Progenitor cell of endocrine pancreas (in vitro differentiated cells): Measurements from ENCODE around the gene SH3BGRL3. TPM values are rescaled to one million over a fixed set of nuclear protein-coding genes. Genes with fewer than 3 reads are reported as not detected.
A peak's percentile ranks its signal among the peaks of the same experiment; 100 is the strongest.

Experiments used
- DNase-seq: peaks from one replicate; pipeline ENCODE4 v3.0.0; 2021; ENCODE audit warnings: low spot score; ENCODE audit not compliant: unreplicated experiment
- H3K27ac Mint-ChIP-seq: 2 replicates; pipeline ENCODE4 v1.8.0; 2021; ENCODE audit warnings: mild to moderate bottlenecking, moderate library complexity, mixed read lengths
- H3K27me3 Mint-ChIP-seq: 2 replicates; pipeline ENCODE4 v1.8.0; 2021; ENCODE audit warnings: mixed read lengths
- H3K36me3 Mint-ChIP-seq: 2 replicates; pipeline ENCODE4 v1.8.0; 2022; ENCODE audit warnings: mixed read lengths; ENCODE audit not compliant: insufficient read depth
- H3K4me1 Mint-ChIP-seq: 2 replicates; pipeline ENCODE4 v1.8.0; 2021; ENCODE audit warnings: low read depth, mixed read lengths
- H3K4me3 Mint-ChIP-seq: 2 replicates; pipeline ENCODE4 v1.8.0; 2021; ENCODE audit warnings: low read depth, mild to moderate bottlenecking, moderate library complexity, mixed read lengths
- H3K9me3 Mint-ChIP-seq: 2 replicates; pipeline ENCODE4 v1.8.0; 2021; ENCODE audit warnings: low read depth, mixed read lengths
- CTCF ChIP-seq: fragments of 200-600 bp; sonication (generic); IDR thresholded peaks from one replicate; pipeline ENCODE4 v1.5.0; 2021; ENCODE audit warnings: antibody characterized with exemption, mild to moderate bottlenecking; ENCODE audit not compliant: unreplicated experiment
- total RNA-seq: library from RNA; stranded (reverse); gene quantifications from 2 replicates; pipeline ENCODE4 v1.2.1, GENCODE V29; 2021

The SH3BGRL3 gene
- total RNA-seq, 1 donor from 2014 or later: 63.8 TPM

GRCh38 chr1:26282401-26282918 lies 2.6 kb downstream of the SH3BGRL3 start:
- Mint-ChIP-seq H3K27me3 (no peaks in the 10 kb centered on the region), H3K4me1 (peaks cover 25% of the 10 kb centered on the region), H3K4me3 (no peak overlapping the region), H3K27ac (no peak overlapping the region), H3K9me3 (no peaks in the 10 kb centered on the region), H3K36me3 (peaks cover 4% of the 10 kb centered on the region)
- no peak for TF ChIP-seq CTCF
- no peak for DNase-seq

GRCh38 chr1:26283279-26283853 lies 3.5 kb downstream of the SH3BGRL3 start:
- TF ChIP-seq CTCF: no peak
- DNase-seq: no peak
- no peak overlapping the region for H3K4me3 Mint-ChIP-seq
- peaks cover 19% of the 10 kb centered on the region for H3K4me1 Mint-ChIP-seq
- H3K27ac Mint-ChIP-seq: peak overlapping the region; percentile 71
- no peaks in the 10 kb centered on the region for H3K9me3 Mint-ChIP-seq
- H3K36me3 Mint-ChIP-seq: peaks cover 4% of the 10 kb centered on the region
- no peaks in the 10 kb centered on the region for H3K27me3 Mint-ChIP-seq

- no peak overlapping the region for H3K4me3 Mint-ChIP-seq
- H3K9me3 Mint-ChIP-seq: no peaks in the 10 kb centered on the region
- H3K36me3 Mint-ChIP-seq: peaks cover 3% of the 10 kb centered on the region
- no peak overlapping the region for H3K27ac Mint-ChIP-seq
- no peaks in the 10 kb centered on the region for H3K27me3 Mint-ChIP-seq
- peaks cover 16% of the 10 kb centered on the region for H3K4me1 Mint-ChIP-seq
- no peak for DNase-seq
- no peak for TF ChIP-seq CTCF
Observed at GRCh38 chr1:26283871-26284596, 4.1 kb downstream of the SH3BGRL3 start.

GRCh38 chr1:26284597-26285347 lies 4.9 kb downstream of the SH3BGRL3 start:
- peak; percentile 87 for TF ChIP-seq CTCF
- H3K9me3 Mint-ChIP-seq: no peaks in the 10 kb centered on the region
- no peak overlapping the region for H3K4me3 Mint-ChIP-seq
- no peaks in the 10 kb centered on the region for H3K27me3 Mint-ChIP-seq
- peaks cover 11% of the 10 kb centered on the region for H3K4me1 Mint-ChIP-seq
- peak; percentile 47 for DNase-seq
- H3K36me3 Mint-ChIP-seq: peaks cover 3% of the 10 kb centered on the region
- H3K27ac Mint-ChIP-seq: no peak overlapping the region

DNA sequence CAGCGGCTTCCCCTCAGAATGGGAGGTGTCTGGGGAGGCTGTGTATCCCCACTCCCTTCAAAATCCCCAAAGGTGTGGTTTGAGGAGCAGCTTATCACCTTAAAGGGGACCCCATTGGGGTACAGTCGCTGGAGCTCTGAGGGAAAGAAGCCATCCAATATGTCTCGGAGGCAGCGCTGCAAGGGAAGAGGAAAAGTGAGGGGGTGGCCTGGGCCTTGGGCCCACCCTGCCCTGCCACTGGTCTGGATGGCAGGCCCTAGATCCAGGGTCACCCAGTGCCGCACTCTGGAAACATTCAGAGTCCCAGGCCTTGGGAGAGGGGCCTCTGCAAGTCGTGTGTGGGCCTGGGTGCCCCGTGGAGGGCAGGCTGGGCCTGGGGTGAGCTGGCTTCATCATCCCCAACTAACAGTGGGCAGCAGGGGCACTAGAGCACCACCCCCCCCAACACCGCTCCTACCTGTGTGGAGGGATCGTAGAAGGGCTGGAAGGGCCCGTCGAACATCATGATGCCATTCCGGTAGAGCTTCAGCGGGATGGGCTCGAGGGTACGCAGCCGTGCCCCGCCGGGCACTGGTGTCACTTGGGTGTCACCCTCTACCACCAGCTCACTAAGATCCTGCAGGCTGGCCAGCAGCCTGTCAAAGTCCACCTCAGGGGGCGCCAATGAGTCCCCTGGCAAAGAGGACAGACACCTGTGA lies 5.6 kb downstream of the SH3BGRL3 start:
- Mint-ChIP-seq H3K36me3 (peaks cover 3% of the 10 kb centered on the region), H3K4me1 (peaks cover 9% of the 10 kb centered on the region), H3K4me3 (no peak overlapping the region), H3K27me3 (no peaks in the 10 kb centered on the region), H3K27ac (no peak overlapping the region), H3K9me3 (no peaks in the 10 kb centered on the region)
- TF ChIP-seq CTCF: peak; percentile 57
- peak; percentile 38 for DNase-seq
